Measurements from ENCODE around the gene LY9. TPM values are rescaled to one million over a fixed set of nuclear protein-coding genes. Genes with fewer than 3 reads are reported as not detected.

The LY9 gene
- total and polyA plus RNA-seq, 9 of the 15 experiments (the other 6 are each of a cell fraction or from before 2014, with no cell fraction given) = not detected

DNA sequence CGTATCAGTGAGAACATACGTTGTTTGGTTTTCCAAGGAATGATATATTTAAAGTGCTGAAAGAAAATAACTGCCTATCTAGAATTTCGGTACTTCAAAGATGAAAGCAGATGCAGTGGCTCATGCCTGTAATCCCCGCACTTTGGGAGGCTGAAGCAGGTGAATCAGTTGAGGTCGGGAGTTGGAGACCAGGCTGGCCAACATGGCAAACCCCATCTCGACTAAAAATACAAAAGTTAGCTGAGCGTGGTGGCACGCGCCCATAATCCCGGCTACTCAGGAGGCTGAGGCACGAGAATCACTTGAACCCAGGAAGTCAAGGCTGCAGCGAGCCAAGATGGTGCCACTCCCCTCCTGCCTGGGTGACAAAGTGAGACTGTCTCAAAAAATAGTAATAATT lies 50.3 kb downstream of the LY9 start:
- 17% methylated on average over 12 of the region's 12 CpGs for WGBS (ENCODE audit: insufficient coverage, low coverage, missing lambda C conversion rate)
- FAIRE-seq (no peak), ATAC-seq (no peak), DNase-seq (ENCODE audit: extremely low read depth in 1 of 4, low spot score in 3 of 4) (no peak)
- CTCF ChIA-PET (ENCODE audit: low intra/inter-chr PET ratio) = no interaction called here
- Histone ChIP-seq H3K79me2 (ENCODE audit: control insufficient read depth, insufficient read depth, low read length) (no peaks in the 10 kb centered on the region), H3K4me2 (ENCODE audit: insufficient read depth, low read length) (no peak overlapping the region), H3K9ac (ENCODE audit: insufficient read depth in 1 of 2, low read depth in 2 of 2, low read length in 2 of 2) (no peak overlapping the region), H3K27me3 (ENCODE audit: control insufficient read depth in 2 of 2, insufficient read depth in 2 of 2, low read length in 2 of 2) (peaks cover 0 to 8% of the 10 kb centered on the region in 2 experiments; a peak in 2 of 5 replicates), H3K4me3 (no peak overlapping the region), H3K9me3 (replicated peaks; ENCODE audit: control insufficient read depth, insufficient read depth, low read depth, low read length) (no peaks in the 10 kb centered on the region), H4K20me1 (replicated peaks; ENCODE audit: control insufficient read depth, insufficient read depth, low read length) (no peaks in the 10 kb centered on the region), H3K36me3 (ENCODE audit: control insufficient read depth, insufficient read depth, low read length) (no peaks in the 10 kb centered on the region), H3K4me1 (replicated peaks in 1 of 2; ENCODE audit: control insufficient read depth in 2 of 2, insufficient read depth in 2 of 2, low read length in 2 of 2) (peaks cover 3 to 4% of the 10 kb centered on the region in 2 experiments; a peak in 2 of 5 replicates), H2AFZ (ENCODE audit: low read depth, low read length) (no peak overlapping the region), H3K9me1 (ENCODE audit: control insufficient read depth, insufficient read depth, low read length) (no peaks in the 10 kb centered on the region), H3K27ac (ENCODE audit: extremely low read depth, low read depth, low read length) (no peak overlapping the region)
- in situ Hi-C loops (cut with MboI) (loop anchor here (25.0 kb wide), 1 partner anchor 241 kb away; the partner anchor contains the start of genes KLHDC9 and NECTIN4), intact Hi-C loops (cut with micrococcal nuclease) (no loop called here)
- POLR2A ChIA-PET = interaction anchor here (0.9 kb wide), 1 partner anchor 12 kb away, joined by 3 read pairs; no protein-coding TSS in a partner anchor
- TF ChIP-seq SAP30 (IDR thresholded peaks at IDR 0.05; ENCODE audit: borderline replicate concordance, insufficient read depth, low read depth, low read length, poor library complexity, severe bottlenecking) = no peak
- TF ChIP-seq ZKSCAN3 (CRISPR knock-in tag; IDR thresholded peaks at IDR 0.05) = no peak
- no peak for TF ChIP-seq ZC3H8 (IDR thresholded peaks at IDR 0.05)
- TF ChIP-seq, protein P1, sequence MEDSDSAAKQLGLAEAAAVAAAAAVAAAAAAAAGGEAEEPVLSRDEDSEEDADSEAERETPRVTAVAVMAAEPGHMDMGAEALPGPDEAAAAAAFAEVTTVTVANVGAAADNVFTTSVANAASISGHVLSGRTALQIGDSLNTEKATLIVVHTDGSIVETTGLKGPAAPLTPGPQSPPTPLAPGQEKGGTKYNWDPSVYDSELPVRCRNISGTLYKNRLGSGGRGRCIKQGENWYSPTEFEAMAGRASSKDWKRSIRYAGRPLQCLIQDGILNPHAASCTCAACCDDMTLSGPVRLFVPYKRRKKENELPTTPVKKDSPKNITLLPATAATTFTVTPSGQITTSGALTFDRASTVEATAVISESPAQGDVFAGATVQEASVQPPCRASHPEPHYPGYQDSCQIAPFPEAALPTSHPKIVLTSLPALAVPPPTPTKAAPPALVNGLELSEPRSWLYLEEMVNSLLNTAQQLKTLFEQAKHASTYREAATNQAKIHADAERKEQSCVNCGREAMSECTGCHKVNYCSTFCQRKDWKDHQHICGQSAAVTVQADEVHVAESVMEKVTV (CRISPR knock-in tag; IDR thresholded peaks at IDR 0.05) = no peak
- TF ChIP-seq PHF8 (IDR thresholded peaks at IDR 0.05; ENCODE audit: borderline replicate concordance, low read length) = no peak
- TF ChIP-seq, protein P2, sequence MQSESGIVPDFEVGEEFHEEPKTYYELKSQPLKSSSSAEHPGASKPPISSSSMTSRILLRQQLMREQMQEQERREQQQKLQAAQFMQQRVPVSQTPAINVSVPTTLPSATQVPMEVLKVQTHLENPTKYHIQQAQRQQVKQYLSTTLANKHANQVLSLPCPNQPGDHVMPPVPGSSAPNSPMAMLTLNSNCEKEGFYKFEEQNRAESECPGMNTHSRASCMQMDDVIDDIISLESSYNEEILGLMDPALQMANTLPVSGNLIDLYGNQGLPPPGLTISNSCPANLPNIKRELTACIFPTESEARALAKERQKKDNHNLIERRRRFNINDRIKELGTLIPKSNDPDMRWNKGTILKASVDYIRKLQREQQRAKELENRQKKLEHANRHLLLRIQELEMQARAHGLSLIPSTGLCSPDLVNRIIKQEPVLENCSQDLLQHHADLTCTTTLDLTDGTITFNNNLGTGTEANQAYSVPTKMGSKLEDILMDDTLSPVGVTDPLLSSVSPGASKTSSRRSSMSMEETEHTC (IDR thresholded peaks at IDR 0.05) = no peak
- no peak for TF ChIP-seq PURB (CRISPR knock-in tag; IDR thresholded peaks at IDR 0.05; ENCODE audit: low read depth)
- no TSS peak for BruUV-seq (replicated peaks)

Data from K562 (cell line).